ENCODE results near the gene HBQ1. TPM values are rescaled to one million over a fixed set of nuclear protein-coding genes. Genes with fewer than 3 reads are reported as not detected.

HBQ1 gene
- total RNA-seq = 0.60 to 1.1 TPM (median 0.91 TPM) in 3 replicates

- TF ChIP-seq, protein P1, sequence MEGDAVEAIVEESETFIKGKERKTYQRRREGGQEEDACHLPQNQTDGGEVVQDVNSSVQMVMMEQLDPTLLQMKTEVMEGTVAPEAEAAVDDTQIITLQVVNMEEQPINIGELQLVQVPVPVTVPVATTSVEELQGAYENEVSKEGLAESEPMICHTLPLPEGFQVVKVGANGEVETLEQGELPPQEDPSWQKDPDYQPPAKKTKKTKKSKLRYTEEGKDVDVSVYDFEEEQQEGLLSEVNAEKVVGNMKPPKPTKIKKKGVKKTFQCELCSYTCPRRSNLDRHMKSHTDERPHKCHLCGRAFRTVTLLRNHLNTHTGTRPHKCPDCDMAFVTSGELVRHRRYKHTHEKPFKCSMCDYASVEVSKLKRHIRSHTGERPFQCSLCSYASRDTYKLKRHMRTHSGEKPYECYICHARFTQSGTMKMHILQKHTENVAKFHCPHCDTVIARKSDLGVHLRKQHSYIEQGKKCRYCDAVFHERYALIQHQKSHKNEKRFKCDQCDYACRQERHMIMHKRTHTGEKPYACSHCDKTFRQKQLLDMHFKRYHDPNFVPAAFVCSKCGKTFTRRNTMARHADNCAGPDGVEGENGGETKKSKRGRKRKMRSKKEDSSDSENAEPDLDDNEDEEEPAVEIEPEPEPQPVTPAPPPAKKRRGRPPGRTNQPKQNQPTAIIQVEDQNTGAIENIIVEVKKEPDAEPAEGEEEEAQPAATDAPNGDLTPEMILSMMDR (IDR thresholded peaks at IDR 0.05; ENCODE audit: unreplicated experiment) = peak; percentile 44
- Mint-ChIP-seq H3K36me3 (peaks cover 5% of the 10 kb centered on the region), H3K9me3 (no peaks in the 10 kb centered on the region), H3K27ac (no peak within 1 kb of the TSS), H3K27me3 (ENCODE audit: low read depth) (peaks cover 39% of the 10 kb centered on the region), H3K4me3 (peak within 1 kb of the TSS; percentile 46), H3K4me1 (peaks cover 2% of the 10 kb centered on the region)
- peak; percentile 61 to 79 for DNase-seq (ENCODE audit: low spot score in 2 of 2, unreplicated experiment in 2 of 2)
Observed at GRCh38 chr16:180101-180675, at the start of gene HBQ1. HBQ1 (plus strand) TSS chr16:180459; CDS start chr16:180487, 28 bp downstream.

DNA sequence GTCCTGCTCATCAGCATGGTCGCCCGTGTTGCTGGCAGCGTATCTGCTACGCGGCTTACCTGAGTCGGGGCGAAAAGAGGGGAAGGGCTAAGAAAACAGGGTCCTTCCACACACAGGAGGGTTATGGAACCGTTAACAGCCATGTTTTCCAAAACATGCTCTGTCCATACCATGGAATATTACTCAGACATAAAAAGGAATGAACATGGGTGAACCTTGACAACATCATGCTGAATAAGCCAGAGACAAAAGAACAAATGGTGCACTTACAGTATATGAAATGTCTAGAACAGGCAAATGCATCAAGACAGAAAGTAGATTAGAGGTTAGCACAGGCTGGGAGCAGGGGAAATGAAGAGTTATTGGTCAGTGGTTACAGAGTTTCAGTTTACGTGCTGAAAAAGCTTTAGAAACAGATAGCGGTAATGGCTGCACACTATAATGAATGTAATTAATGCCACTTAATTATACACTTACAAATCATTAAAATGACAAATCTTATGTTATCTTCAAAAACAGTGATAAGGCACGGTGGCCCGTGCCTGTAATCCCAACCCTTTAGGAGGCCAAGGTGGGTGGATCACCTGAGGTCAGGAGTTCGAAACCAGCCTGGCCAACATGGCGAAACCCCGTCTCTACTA, 49.6 kb upstream of the HBQ1 start:
- Mint-ChIP-seq H3K27ac (no peak overlapping the region), H3K36me3 (peaks cover 2% of the 10 kb centered on the region), H3K9me3 (no peaks in the 10 kb centered on the region), H3K4me1 (peaks cover 2% of the 10 kb centered on the region), H3K4me3 (no peak overlapping the region), H3K27me3 (ENCODE audit: low read depth) (no peaks in the 10 kb centered on the region)
- no peak for DNase-seq (ENCODE audit: low spot score in 2 of 2, unreplicated experiment in 2 of 2)
- TF ChIP-seq, protein P1 (IDR thresholded peaks at IDR 0.05; ENCODE audit: unreplicated experiment) = no peak

DNA sequence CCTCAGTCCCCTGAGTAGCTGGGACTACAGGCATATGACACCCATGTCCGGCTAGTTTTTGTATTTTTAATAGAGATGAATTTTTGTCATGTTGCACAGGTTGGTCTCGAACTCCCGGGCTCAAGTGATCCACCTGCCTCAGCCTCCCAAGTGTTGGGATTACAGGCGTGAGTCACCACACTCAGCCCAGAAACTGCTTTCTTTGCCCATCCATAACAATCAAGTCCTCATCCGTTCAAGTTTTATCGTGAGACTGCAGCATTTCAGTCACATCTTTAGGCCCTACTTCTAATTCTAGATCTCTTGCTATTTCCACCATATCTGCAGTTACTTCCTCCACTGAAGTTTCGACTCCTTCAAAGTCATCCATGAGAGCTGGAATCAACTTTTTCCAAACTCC, 48.1 kb upstream of the HBQ1 start:
- Mint-ChIP-seq H3K4me3 (no peak overlapping the region), H3K4me1 (peaks cover 7% of the 10 kb centered on the region), H3K9me3 (no peaks in the 10 kb centered on the region), H3K36me3 (peaks cover 6% of the 10 kb centered on the region), H3K27me3 (ENCODE audit: low read depth) (no peaks in the 10 kb centered on the region), H3K27ac (no peak overlapping the region)
- DNase-seq (ENCODE audit: low spot score in 2 of 2, unreplicated experiment in 2 of 2) = no peak
- TF ChIP-seq, protein P1 (IDR thresholded peaks at IDR 0.05; ENCODE audit: unreplicated experiment) = no peak

DNA sequence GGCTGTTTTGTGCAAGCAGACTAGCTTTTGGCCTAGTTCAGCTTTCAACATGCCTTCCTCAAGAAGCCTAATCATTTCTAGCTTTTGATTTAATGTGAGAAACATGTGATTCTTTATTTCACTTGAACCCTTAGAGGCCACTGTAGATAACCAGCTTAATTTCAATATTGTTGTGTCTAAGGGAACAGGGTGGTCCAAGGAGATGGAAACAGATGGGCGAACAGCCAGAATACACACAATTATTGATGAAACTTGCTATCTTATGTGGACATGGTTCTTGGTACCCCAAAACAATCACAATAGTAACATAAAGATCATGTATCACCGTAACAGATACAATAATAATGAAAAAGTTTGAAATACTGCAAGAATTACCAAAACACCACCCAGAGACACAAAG, 46.5 kb upstream of the HBQ1 start:
- H3K27me3 Mint-ChIP-seq (ENCODE audit: low read depth) = no peaks in the 10 kb centered on the region
- H3K4me3 Mint-ChIP-seq = no peak overlapping the region
- TF ChIP-seq, protein P1 (IDR thresholded peaks at IDR 0.05; ENCODE audit: unreplicated experiment) = no peak
- H3K9me3 Mint-ChIP-seq = no peaks in the 10 kb centered on the region
- peaks cover 6% of the 10 kb centered on the region for H3K36me3 Mint-ChIP-seq
- no peak for DNase-seq (ENCODE audit: low spot score in 2 of 2, unreplicated experiment in 2 of 2)
- H3K27ac Mint-ChIP-seq = no peak overlapping the region
- H3K4me1 Mint-ChIP-seq = peaks cover 11% of the 10 kb centered on the region

DNA sequence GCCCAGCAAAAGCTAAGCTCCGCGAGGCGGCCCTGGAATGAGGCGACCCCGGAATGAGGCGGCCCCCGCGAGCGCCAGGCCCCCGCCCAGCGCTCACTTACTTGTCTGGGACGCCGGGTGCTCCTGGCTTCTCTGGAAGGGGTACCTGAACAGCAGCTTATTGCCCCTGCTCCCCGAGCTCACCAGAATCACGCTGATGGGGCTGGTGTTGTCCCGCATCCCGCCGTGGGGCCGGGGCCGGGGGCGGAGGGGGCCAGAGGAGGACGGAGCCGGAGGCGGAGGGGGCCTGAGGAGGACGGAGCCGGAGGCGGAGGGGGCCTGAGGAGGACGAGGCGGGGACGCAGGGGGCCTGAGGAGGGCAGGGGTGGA, 42.2 kb upstream of the HBQ1 start:
- peak overlapping the region; percentile 74 for H3K4me3 Mint-ChIP-seq

More for the DNA sequence above, 42.2 kb upstream of the HBQ1 start:
- TF ChIP-seq, protein P1 (IDR thresholded peaks at IDR 0.05; ENCODE audit: unreplicated experiment) = no peak
- H3K27ac Mint-ChIP-seq = peak overlapping the region; percentile 74
- H3K4me1 Mint-ChIP-seq = peaks cover 12% of the 10 kb centered on the region
- H3K27me3 Mint-ChIP-seq (ENCODE audit: low read depth) = no peaks in the 10 kb centered on the region
- peaks cover 4% of the 10 kb centered on the region for H3K36me3 Mint-ChIP-seq
- no peaks in the 10 kb centered on the region for H3K9me3 Mint-ChIP-seq
- DNase-seq (ENCODE audit: low spot score in 2 of 2, unreplicated experiment in 2 of 2) = peak; percentile 45 to 63
